GM19455 (cell line): ENCODE measurements around the gene BPHL.
"Not testable (repeated sequence)": the region's sequence is repeated elsewhere in the genome, so short reads cannot be mapped to it uniquely, and the experiment has no call there.

Experiments
- ATAC-seq: cut with Tn5 transposase; IDR thresholded peaks from one replicate; pipeline ENCODE4 v1.9.1; 2021; ENCODE audit not compliant: unreplicated experiment

BPHL gene

DNA sequence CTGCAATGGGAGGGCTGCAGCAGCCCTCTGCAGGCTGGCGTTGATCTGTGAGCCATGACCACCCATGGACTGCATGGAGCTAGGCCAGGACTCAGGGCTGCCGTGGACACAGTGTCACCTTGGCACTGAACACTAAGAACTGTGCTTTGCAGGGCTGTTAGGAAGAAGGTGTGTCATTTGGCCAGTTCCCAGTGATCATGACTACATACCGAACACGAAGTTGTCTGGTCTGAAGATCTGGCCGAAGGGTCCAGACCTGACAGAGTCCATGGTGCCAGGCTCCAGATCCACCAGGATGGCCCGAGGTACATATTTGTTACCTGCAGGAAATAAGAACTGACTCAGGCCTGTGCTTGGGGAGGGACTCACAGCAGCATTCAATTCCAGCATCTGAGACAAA lies 36.9 kb downstream of the BPHL start:
- ATAC-seq = not testable (repeated sequence)

DNA sequence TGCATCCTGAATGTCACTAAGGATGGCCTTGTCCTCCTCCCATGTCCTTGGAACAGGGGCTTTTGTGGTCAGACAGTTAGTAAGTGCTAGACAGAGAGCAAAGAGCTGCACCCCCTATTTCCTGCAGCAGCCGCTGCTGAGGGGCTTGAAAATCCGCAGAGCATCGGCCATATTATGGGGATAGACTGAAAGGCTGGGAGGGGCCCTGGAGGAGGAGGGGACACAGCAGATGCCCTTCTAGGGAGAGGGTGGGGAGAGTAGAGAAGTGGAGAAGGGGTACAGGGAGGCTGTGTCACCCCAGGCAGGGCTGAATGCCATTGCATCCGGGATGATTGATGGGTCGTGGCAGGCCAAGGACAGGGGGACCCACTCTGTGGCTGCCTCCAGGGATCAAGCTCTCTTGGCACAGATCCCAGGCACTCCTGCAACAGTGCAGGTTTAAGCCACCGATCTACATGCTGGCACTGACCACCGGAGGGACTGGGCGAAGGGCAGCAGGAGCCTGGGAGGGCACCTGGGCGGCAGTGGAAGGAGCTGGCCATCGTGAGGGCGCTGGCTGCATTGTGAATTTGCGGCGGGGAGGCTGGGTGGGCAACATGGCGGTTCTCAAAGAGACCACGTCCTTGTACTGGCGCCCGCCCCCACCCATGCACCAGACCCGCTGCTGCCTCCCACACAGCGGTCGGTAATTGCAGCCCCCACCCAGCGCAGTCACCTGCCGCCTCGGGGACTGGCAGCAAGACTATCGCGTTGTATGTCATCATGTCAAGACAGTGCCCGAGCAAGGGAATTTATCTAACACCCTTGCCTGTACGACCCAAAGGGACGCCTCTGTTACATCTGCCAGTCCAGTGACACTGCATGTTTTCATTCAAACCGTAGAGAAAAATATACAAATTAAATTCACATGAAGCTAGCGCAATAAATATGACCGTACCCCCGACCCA lies 37.9 kb downstream of the BPHL start:
- peak; percentile 19 for ATAC-seq

DNA sequence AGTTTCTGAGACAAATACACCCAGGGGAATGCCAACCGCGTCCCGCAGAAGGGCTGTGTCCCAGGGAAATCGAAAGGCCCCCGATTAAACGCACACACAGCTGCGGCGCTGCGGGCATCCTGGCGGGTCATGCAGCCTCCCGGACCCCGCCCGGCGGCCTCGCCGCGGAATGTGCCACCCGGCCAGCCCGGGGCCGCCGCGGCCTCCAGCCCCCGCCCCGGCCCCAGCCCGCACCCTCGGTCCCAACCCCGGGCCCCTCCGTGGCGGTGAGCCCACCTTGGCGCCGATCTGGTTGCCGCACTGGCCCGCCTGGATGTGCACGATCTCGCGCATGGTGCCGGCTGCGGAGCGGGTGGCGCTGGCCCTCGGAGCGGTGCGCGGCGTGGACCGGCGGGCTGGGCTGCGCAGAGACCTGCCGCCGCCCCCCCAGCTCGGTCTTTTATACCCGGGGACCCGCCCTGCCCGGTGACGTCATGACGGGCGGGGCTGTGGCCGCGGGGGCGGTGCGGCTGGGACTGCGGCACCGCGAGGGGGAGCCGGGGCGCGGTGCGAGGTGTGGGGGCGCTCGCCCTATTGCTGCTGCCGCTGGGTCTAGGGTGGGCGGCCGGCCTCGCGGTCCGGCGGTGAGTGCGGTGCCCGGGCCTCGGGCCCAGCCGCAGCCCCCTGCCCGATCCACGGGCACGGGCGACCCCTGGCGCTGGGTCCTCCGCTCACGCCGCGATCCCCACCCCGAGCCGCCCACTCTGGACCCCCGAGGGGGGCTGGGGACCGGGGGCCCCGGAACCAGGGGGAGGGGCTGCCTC lies 38.8 kb downstream of the BPHL start, which contains the start of gene TUBB2A:
TUBB2A (minus strand) TSS at position 414 of the 803 bp plus-strand sequence; CDS start at position 333, 81 bp downstream.
- ATAC-seq = peak; percentile 80

DNA sequence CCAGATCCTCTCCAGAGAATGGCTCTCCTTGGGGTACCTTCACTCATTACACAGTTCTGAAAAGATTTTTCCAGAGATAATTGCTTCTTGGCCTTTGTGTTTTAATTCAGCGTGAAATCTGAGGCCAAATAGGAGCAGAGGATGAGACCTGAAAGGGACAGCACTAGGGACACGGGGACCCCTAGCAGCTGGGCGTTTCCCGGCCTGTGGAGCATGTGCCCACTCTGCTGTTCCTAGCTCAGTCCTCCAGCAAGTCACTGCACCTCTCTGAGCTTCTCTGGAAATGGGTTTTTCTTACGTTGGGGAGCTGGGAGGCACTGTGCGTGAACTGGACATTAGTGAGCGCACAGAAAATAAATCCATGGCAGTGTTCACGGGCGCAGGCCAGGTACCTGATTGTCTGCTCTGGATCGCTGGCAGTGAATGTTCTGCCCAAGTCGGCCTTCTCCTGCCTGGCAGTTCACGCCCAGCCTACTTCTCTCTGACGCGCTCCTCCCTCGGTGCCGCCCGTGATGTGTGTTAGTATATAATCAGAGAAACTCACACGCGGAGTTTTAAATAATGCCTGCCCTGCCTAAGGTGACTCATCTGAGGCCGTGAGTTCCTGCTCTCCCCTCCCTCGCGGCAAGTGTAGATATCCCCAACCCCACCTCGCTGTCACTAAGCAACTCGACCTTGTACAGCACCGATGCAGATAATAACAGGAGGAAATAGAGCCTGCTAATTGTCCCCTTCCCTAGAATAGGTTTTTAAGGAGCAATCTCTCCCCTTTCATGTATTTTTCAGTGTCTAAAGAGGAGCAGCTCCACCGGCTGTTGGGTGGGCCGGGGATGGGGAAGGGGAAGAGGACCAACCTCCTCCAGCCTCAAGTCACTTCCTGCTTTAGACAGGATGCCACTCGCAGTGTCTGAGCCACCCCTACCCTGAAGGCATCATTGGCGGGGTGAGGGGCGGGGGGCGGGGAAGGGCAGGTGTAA lies 41.6 kb downstream of the BPHL start:
- no peak for ATAC-seq

DNA sequence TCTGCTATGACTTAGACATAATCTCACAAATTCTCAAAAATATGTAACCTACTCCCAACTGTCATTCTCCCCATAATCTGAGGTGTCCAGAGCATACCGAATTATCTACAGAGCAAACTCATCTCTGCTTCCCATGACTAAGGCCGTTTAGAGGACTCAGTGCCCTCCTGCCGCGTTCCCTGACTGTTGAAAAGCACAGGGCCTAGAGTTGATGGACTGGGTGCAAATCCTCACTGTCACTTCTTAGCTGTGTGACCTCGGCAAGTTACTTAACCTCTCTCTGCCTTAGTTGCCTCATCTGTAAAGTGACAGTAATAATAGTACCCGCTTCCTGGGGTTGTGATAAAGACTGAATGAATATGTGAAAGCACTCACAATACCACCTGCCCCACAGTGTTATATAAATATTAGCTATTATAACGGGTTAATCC lies 43.6 kb downstream of the BPHL start:
- no peak for ATAC-seq

DNA sequence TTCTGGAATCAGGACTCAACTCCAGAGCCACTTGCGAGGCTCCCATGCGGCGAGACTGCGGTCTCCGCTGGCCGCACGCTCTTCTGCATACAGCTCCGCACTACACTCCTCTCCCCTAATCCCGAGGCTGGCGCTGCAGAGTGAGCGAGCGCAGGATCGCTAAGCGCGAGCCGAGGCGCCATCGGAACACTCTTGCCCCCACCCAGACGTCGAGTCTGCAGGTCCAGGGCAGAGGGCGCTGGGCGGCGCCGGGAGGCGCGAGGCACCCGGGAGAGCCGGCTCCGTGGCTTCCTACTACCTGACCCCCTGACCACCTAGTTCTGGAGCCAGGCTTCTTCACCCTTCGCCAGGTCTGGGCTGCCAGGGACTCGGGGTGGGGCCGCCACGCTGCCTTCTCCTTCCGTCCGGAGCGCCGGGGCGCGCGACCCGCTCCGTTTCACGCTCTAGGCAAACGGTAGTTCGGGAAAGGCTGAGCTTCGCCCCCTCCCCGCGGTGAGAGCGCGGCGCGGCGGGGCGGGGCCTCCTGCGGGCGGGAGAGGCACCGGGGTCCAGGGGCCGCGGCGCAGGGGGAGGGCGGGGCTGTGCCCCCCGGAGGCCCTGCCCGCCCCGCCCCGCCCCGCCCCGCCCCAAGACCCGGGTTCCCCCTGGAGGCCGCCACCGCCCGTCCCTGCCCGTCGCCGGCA lies 44.2 kb downstream of the BPHL start:
- ATAC-seq = peak; percentile 65

DNA sequence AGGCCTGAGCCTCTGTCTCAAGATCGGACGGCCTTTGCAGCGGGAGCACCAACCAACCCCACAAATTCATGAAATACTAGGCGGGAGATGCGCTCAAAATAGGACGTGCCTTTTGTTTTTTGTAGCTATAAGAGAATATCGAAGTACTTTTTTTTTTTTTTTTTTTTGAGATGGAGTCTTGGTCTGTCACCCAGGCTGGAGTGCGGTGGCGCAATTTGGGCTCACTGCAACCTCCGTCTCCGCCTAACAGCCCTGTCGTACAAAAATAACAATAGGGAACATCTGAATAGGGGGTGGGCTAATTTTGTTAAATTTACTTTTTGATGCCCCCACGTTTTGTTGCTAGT lies 44.7 kb downstream of the BPHL start:
- peak; percentile 20 for ATAC-seq

DNA sequence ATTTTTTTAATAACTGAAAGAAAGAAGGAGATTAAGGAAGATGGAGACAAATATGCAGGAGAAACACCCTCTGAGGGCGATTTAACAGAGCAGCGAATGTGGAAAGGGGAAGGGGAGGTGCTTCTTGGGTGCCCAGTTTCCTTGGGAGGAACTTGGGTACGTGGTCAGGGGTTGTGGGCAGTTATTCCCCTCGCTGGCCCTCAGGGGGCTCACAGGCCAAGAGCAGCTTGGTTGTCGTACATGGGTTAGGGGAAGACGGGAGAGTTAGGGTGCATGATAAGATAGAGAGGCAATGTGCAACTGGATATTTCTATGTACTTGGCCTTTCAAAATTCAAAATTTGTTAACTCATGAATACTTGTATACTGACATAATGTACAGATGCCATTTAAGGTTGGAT lies 45.9 kb downstream of the BPHL start:
- ATAC-seq = no peak

DNA sequence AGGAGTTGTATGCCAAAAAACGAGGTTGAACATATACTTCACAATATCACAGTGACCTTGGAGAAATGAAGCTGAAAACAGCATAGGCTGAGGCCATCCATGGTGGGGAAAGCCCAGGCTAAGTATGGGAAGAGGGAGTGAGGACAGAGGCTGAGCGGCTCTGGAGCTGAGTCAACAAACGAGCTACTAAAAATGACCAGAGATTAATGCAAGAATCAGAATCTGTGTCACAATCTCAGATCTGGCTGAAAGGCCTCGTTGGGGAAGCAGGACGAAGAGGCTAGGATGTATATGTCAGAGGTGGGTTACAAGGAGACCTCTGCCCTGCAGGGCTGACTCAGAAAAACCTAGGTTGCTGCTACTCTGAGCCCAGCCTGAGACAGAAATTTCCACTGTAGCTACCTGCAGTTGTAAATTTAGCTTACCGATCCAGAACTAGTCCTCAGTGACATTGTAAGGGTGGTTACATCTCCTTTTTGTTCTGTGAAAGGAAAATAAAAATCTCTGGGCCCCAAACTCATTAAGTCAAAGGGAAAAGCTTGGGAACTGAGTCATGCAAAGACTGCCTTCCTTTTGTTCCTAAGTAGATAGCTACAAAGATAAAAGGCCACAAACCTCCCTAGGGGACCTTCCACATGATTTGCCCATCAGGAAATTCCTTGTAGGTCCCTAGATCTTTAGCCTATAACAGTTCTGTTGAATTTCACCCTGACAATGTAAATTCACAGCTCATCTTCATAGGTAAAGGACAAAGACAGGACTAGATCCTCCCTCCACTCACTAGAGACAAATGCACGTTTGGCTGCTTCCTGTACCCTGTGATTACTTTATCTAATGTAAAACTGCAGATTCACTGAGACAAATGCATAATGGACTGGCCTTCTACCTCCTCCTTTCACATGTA lies 47.4 kb downstream of the BPHL start:
- ATAC-seq = no peak

DNA sequence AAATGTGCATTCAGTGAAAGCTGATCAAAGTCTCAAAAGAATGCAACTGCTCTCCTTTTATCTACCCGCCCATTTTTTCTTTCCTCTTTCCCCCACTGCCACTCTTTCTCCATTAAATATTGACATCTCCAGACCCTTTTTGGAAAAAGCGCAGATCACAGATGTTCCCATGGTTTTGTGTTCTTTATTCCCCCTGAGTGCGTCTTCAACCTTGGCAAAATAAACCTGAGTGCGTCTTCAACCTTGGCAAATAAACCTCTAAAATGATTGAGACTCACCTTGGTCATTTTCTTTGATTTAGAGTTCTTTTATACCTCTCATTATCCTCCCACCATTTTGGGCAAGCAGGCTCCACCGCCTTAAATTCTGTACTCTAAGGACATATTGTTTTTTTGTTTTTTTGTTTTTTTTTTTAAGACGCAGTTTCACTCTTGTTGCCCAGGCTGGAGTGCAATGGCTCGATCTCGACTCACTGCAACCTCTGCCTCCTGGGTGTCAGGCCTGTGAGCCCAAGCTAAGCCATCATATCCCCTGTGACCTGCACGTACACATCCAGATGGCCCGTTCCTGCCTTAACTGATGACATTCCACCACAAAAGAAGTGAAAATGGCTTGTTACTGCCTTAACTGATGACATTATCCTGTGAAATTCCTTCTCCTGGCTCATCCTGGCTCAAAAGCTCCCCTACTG lies 48.2 kb downstream of the BPHL start:
- not testable (repeated sequence) for ATAC-seq

DNA sequence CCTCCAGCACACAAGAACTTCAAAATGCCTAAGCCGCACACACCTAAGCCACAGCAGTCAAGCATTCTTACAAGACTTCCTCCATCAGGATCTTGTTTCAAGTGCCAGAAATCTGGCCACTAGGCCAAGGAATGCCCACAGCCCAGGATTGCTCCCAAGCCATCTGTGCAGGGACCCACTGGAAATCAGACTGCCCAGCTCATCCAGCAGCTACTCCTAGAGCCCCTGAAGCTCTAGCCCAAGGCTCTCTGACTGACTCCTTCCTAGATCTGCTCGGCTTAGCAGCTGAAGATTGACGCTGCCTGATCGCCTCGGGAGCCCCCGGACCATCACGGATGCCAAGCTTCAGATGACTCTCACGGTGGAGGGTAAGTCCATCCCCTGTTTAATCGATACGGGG lies 49.5 kb downstream of the BPHL start:
- ATAC-seq = not testable (repeated sequence)

DNA sequence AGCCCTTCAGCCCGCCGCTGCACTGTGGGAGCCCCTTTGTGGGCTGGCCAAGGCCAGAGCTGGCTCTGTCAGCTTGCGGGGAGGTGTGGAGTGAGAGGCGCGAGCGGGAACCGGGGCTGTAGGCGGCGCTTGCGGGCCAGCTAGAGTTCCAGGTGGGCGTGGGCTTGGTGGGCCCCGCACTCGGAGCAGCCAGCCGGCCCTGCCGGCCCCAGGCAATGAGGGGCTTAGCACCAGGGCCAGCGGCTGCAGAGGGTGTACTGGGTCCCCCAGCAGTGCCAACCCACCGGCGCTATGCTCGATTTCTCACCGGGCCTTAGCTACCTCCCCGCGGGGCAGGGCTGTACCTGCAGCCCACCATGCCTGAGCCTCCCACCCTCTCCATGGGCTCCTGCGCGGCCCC lies 52.2 kb downstream of the BPHL start:
- ATAC-seq = not testable (repeated sequence)

DNA sequence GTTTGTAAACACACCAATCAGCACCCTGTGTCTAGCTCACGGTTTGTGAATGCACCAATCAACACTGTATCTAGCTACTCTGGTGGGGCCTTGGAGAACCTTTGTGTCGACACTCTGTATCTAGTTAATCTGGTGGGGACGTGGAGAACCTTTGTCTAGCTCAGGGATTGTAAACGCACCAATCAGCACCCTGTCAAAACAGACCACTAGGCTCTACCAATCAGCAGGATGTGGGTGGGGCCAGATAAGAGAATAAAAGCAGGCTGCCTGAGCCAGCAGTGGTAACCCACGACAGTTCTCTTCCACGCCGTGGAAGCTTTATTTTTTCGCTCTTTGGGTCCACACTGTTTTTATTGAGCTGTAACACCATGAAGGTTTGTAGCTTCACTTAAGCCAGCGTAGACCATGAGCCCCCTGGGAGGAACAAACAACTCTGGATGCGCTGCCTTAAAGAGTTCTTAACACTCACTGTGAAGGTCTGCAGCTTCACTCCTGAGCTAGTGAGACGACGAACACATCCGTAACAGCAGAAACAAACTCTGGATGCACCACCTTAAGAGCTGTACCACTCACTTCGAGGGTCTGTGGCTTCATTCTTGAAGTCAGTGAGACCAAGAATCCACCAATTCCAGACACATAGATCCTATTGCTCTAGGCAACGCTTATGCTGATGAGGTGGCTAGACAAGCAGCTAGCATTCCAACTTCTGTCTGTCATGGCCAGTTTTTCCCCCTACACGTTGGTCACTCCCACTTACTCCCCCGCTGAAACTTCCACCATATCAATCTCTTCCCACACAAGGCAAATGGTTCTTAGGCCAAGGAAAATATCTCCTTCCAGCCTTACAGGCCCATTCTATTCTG lies 53.0 kb downstream of the BPHL start:
- ATAC-seq = not testable (repeated sequence)

DNA sequence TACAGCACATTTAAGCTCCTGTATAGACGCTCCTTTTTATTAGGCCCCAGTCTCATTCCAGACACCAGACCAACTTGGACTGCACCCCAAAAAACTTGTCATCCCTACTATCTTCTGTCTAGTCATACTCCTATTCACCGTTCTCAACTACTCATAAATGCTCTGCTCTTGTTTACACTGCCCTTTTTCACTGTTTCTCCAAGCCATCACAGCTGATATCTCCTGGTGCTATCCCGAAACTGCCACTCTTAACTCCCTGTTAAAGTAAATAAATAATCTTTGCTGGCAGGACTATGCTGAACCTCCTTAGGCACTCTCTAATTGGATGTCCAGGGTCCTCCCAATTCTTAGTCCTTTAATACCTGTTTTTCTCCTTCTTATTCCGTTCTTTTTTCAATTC lies 54.3 kb downstream of the BPHL start:
- ATAC-seq = not testable (repeated sequence)

DNA sequence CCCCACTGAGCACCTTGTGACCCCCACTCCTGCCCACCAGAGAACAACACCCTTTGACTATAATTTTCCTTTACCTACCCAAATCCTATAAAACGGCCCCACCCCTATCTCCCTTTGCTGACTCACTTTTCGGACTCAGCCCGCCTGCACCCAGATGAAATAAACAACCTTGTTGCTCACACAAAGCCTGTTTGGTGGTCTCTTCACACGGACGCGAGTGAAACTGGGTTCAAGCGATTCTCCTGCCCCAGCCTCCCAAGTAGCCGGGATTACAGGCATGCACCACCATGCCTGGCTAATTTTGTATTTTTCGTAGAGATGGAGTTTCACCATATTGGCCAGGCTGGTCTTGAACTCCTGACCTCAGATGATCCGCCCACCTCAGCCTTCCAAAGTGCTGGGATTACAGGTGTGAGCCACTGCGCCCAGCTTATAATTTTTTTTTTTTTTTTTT lies 55.2 kb downstream of the BPHL start:
- ATAC-seq = not testable (repeated sequence)

DNA sequence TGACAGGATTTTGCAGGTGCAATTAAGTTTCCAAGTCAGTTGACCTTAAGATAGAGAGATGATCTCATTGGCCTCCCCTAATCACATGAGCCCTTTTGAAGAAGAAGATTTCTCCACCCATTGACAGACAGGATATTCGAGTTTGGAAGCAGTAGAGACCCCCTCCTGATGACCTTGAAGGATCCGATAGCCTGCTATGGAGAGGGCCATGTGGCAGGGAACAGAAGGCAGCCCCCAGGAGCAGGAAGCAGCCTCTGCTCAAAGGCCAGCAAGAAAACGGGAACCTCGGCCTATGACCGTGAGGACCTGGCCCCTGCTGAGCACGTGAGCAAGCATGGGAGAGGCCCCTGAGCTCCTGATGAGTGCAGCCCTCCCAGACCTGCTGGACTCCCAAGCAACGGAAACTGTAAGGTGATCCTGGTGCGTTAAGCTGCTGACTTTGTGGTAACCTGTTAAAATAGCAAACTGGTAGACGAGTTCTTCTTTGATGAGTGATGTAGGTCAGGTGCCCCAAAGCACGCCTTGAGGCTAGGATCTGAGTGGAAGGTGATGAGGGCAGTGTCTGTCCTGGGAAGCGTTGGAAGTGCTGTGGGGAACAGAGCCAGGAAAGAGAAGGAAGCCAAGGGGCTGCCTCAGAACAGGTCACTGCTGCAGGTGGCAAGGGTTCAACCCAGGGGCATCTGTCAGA lies 57.3 kb downstream of the BPHL start:
- no peak for ATAC-seq
